A549 (cell line): Measurements from ENCODE around the gene GNGT2.

ENCODE experiments used
- CTCF ChIP-seq: fragments of >200 bp; sonication (Bioruptor Twin); formaldehyde crosslinking; IDR thresholded peaks from 3 replicates; pipeline ENCODE4 v1.5.1; 2016
- EHMT2 ChIP-seq: fragments of 200-600 bp; sonication (generic); IDR thresholded peaks from 2 replicates; pipeline ENCODE4 v1.6.1; 2016; ENCODE audit warnings: antibody characterized with exemption, low read depth, mild to moderate bottlenecking, moderate library complexity

- TF ChIP-seq CTCF (no peak), EHMT2 (no peak)
Observed at GRCh38 chr17:49162866-49163265, 47.5 kb downstream of the GNGT2 start.
